ENCODE measurements around the gene GAL.

Gene GAL

DNA sequence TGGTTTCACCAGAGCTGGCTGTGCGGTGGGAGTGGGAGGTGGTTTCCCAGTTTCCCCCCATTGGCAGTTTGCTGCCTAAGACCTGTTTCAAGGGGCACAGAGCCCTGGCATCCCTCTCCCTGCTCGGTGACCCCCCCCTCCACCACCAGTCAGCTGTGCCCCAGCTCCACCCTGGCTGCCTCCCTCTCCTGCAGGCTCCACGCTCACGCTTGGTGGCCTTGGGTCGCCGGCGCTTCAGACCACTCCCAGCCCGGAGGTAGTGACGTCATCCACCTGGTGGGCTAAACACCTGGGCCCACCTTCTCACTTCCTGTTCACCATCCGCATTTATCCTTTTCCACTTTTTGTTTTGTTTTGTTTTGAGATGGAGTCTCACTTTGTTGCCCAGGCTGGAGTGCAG, 7.8 kb downstream of the GAL start:
- POLR2A ChIA-PET, result no interaction called here

DNA sequence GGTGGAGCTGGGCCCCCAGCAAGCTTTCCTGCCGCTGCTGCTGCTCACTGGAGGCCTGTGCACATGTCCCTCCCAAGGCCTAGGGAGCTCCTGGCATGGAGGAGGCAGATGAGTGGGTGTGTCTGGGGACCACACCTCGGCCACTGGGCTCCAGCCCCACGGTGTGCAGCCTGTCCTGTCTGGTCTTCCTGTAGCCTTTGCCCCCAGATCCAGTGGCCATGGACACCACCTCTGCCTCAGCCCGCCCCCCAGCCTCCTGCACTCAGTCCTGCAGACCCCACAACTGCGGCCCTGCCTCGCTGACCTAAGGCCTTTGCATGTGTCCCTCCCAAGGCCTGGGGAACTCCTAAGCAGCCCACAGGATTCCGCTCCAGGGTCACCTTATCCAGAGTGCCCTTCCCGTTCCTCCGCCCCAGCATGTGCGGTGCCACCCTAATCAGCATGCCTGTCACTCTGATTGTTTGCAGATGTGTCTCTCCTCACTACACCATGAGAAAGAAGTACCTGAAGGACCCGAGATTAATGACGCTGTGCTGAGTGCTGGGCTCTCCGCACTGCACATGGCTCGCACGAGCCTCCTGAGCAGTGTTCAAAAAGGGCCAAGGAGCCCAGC, 8.6 kb downstream of the GAL start:
- peaks cover 0 to 9% (median 4%) of the 10 kb centered on the region in 5 experiments for H3K9me3 ChIP-seq (ENCODE audit: control extremely low read depth in 1 of 5, control insufficient read depth in 4 of 5, insufficient read depth in 2 of 5, low read depth in 1 of 5, low read length in 4 of 5)
- H3K27ac ChIP-seq (ENCODE audit: insufficient read depth in 1 of 2, low read depth in 1 of 2, low read length in 2 of 2, poor library complexity in 1 of 2, severe bottlenecking in 2 of 2), result no peak overlapping the region
- ChIA-PET POLR2A (no interaction called here), CTCF (no interaction called here)
- no peaks in the 10 kb centered on the region for H3K36me3 ChIP-seq (ENCODE audit: control insufficient read depth in 4 of 4, insufficient read depth in 4 of 4, low read length in 3 of 4)
- WGBS (ENCODE audit: insufficient coverage), result 98% methylated on average over 14 of the region's 15 CpGs
- peaks cover 0 to 19% (median 4%) of the 10 kb centered on the region in 5 experiments for H3K27me3 ChIP-seq (replicated peaks in 2 of 5; ENCODE audit: control insufficient read depth in 4 of 5, insufficient read depth in 5 of 5, low read length in 4 of 5)
- no peak overlapping the region for H3K4me3 ChIP-seq (ENCODE audit: control insufficient read depth in 1 of 7, extremely low read depth in 1 of 7, insufficient read depth in 4 of 7, low read depth in 2 of 7, low read length in 6 of 7)
- no peak for DNase-seq
- peaks cover 0 to 7% (median 3%) of the 10 kb centered on the region in 4 experiments for H3K4me1 ChIP-seq (ENCODE audit: control extremely low read depth in 1 of 4, control insufficient read depth in 4 of 4, insufficient read depth in 4 of 4, low read length in 3 of 4)

More for the DNA sequence above, 7.8 kb downstream of the GAL start:
- Histone ChIP-seq H3K4me3 (ENCODE audit: control insufficient read depth in 1 of 7, extremely low read depth in 1 of 7, insufficient read depth in 4 of 7, low read depth in 2 of 7, low read length in 6 of 7) (no peak overlapping the region), H3K27me3 (replicated peaks in 2 of 5; ENCODE audit: control insufficient read depth in 4 of 5, insufficient read depth in 5 of 5, low read length in 4 of 5) (peaks cover 0 to 28% (median 5%) of the 10 kb centered on the region in 5 experiments), H3K9me3 (ENCODE audit: control extremely low read depth in 1 of 5, control insufficient read depth in 4 of 5, insufficient read depth in 2 of 5, low read depth in 1 of 5, low read length in 4 of 5) (peaks cover 0 to 9% (median 2%) of the 10 kb centered on the region in 5 experiments), H3K4me1 (ENCODE audit: control extremely low read depth in 1 of 4, control insufficient read depth in 4 of 4, insufficient read depth in 4 of 4, low read length in 3 of 4) (peaks cover 0 to 7% (median 3%) of the 10 kb centered on the region in 4 experiments), H3K36me3 (ENCODE audit: control insufficient read depth in 4 of 4, insufficient read depth in 4 of 4, low read length in 3 of 4) (no peaks in the 10 kb centered on the region), H3K27ac (ENCODE audit: insufficient read depth in 1 of 2, low read depth in 1 of 2, low read length in 2 of 2, poor library complexity in 1 of 2, severe bottlenecking in 2 of 2) (no peak overlapping the region)
- no peak for DNase-seq
- WGBS (ENCODE audit: insufficient coverage), result 95% methylated on average over 7 of the region's 10 CpGs
- CTCF ChIA-PET, result no interaction called here

DNA sequence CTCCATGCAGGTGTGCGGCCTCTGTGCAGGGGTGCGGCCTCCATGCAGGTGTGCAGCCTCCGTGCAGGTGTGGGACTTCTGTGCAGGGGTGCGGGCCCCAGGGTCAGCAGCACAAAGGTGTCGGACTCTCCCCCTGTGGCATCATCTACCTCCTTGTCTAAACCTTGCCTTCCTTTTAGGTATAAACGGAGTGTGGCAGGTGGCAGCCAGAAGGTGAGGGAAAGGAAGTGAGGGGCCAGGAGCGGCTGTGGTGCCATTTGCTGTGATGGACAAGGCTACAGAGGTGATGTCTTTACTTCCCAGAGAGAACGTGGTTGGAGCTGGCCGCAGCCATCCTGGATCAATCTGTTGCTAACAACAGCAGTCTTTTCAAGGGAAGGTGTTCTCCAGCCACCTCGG, 9.1 kb downstream of the GAL start:
- H3K27me3 ChIP-seq (replicated peaks in 2 of 5; ENCODE audit: control insufficient read depth in 4 of 5, insufficient read depth in 5 of 5, low read length in 4 of 5), result peaks cover 0 to 16% (median 4%) of the 10 kb centered on the region in 5 experiments
- peaks cover 0 to 9% (median 4%) of the 10 kb centered on the region in 5 experiments for H3K9me3 ChIP-seq (ENCODE audit: control extremely low read depth in 1 of 5, control insufficient read depth in 4 of 5, insufficient read depth in 2 of 5, low read depth in 1 of 5, low read length in 4 of 5)
- no peak overlapping the region for H3K4me3 ChIP-seq (ENCODE audit: control insufficient read depth in 1 of 7, extremely low read depth in 1 of 7, insufficient read depth in 4 of 7, low read depth in 2 of 7, low read length in 6 of 7)
- ChIA-PET CTCF (interaction anchor here (1.2 kb wide), 1 partner anchor 15 kb away, joined by 3 read pairs; no protein-coding TSS in a partner anchor), POLR2A (no interaction called here)
- H3K4me1 ChIP-seq (ENCODE audit: control extremely low read depth in 1 of 4, control insufficient read depth in 4 of 4, insufficient read depth in 4 of 4, low read length in 3 of 4), result peaks cover 0 to 7% (median 3%) of the 10 kb centered on the region in 4 experiments
- no peaks in the 10 kb centered on the region for H3K36me3 ChIP-seq (ENCODE audit: control insufficient read depth in 4 of 4, insufficient read depth in 4 of 4, low read length in 3 of 4)
- no peak overlapping the region for H3K27ac ChIP-seq (ENCODE audit: insufficient read depth in 1 of 2, low read depth in 1 of 2, low read length in 2 of 2, poor library complexity in 1 of 2, severe bottlenecking in 2 of 2)
- 91% methylated on average over 5 of the region's 10 CpGs for WGBS (ENCODE audit: insufficient coverage)
- no peak for DNase-seq

DNA sequence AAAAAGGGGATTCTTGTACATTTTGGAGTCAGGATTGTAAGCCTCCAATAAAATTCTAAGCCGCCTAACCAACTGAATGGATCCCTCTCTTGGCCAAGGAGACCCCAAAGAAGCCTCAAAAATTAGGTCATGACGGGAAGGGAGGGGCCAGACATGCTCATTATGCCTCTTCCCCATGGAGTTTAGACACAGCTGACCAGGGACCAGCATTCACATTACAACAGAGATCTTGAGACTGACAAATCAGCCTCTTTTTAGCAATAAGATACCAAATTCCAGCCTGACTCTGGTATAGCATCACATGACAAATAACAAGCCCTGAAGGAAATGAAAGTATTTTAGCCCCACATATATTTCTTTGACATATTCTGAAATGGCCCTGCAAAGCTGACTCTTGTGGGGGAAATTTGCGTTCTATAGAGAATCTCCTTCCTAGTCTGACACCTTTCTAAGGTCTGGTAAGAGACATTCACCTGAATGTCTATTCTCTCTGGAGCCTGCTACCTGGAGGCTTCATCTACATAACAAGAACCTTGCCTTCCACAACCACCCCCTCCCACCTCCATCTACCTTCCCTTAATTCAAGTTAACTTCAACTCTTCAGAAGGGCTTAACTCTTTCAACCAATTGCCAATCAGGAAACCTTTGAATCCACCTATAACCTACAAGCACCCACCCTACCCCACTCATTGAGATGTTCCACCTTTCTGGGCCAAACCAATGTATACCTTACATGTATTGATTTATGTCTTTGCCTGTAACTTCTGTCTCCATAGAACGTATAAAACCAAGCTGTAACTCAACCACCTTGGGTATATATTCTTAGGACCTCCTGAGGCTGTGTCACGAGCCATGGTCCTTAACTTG, 10.3 kb downstream of the GAL start:
- DNase-seq, result no peak
- CTCF ChIA-PET, result interaction anchor here (0.9 to 1.6 kb wide), 3 partner anchors 9 to 18 kb away, joined by 3 to 4 read pairs (median 3); no protein-coding TSS in a partner anchor
- WGBS (ENCODE audit: insufficient coverage), result 96% methylated on average over 4 of the region's 5 CpGs
- peaks cover 0 to 15% (median 4%) of the 10 kb centered on the region in 5 experiments for H3K9me3 ChIP-seq (ENCODE audit: control extremely low read depth in 1 of 5, control insufficient read depth in 4 of 5, insufficient read depth in 2 of 5, low read depth in 1 of 5, low read length in 4 of 5)
- no peak overlapping the region for H3K4me3 ChIP-seq (ENCODE audit: control insufficient read depth in 1 of 7, extremely low read depth in 1 of 7, insufficient read depth in 4 of 7, low read depth in 2 of 7, low read length in 6 of 7)
- peaks cover 0 to 7% (median 3%) of the 10 kb centered on the region in 4 experiments for H3K4me1 ChIP-seq (ENCODE audit: control extremely low read depth in 1 of 4, control insufficient read depth in 4 of 4, insufficient read depth in 4 of 4, low read length in 3 of 4)
- no peak overlapping the region for H3K27ac ChIP-seq (ENCODE audit: insufficient read depth in 1 of 2, low read depth in 1 of 2, low read length in 2 of 2, poor library complexity in 1 of 2, severe bottlenecking in 2 of 2)
- POLR2A ChIA-PET, result no interaction called here
- peaks cover 0 to 6% (median 3%) of the 10 kb centered on the region in 5 experiments for H3K27me3 ChIP-seq (replicated peaks in 2 of 5; ENCODE audit: control insufficient read depth in 4 of 5, insufficient read depth in 5 of 5, low read length in 4 of 5)
- no peaks in the 10 kb centered on the region for H3K36me3 ChIP-seq (ENCODE audit: control insufficient read depth in 4 of 4, insufficient read depth in 4 of 4, low read length in 3 of 4)

DNA sequence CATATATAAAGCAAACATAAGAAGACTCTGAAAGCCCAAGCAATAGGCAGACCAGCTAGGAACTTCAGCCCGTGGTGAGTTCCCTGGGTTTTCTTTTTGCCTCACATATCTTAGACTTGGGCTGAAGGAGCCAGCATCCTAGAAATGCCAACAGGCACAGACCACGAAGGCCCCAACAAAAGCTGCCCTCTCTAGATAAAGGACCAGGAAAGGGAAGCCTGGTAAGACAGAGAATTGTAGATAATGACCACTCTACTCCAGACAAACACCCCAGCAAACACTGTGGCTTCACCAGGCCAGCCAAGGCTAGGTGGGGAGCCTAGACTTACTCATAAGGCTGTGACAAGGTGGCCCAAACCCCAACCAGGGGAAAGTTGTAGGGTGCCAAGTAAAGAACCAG, 11.2 kb downstream of the GAL start:
- Histone ChIP-seq H3K4me1 (ENCODE audit: control extremely low read depth in 1 of 4, control insufficient read depth in 4 of 4, insufficient read depth in 4 of 4, low read length in 3 of 4) (peaks cover 0 to 3% (median 1%) of the 10 kb centered on the region in 4 experiments), H3K36me3 (ENCODE audit: control insufficient read depth in 4 of 4, insufficient read depth in 4 of 4, low read length in 3 of 4) (no peaks in the 10 kb centered on the region), H3K4me3 (ENCODE audit: control insufficient read depth in 1 of 7, extremely low read depth in 1 of 7, insufficient read depth in 4 of 7, low read depth in 2 of 7, low read length in 6 of 7) (no peak overlapping the region), H3K9me3 (ENCODE audit: control extremely low read depth in 1 of 5, control insufficient read depth in 4 of 5, insufficient read depth in 2 of 5, low read depth in 1 of 5, low read length in 4 of 5) (peaks cover 0 to 15% (median 4%) of the 10 kb centered on the region in 5 experiments), H3K27me3 (replicated peaks in 2 of 5; ENCODE audit: control insufficient read depth in 4 of 5, insufficient read depth in 5 of 5, low read length in 4 of 5) (peaks cover 0 to 1% (median 0%) of the 10 kb centered on the region in 5 experiments), H3K27ac (ENCODE audit: insufficient read depth in 1 of 2, low read depth in 1 of 2, low read length in 2 of 2, poor library complexity in 1 of 2, severe bottlenecking in 2 of 2) (no peak overlapping the region)
- 22% methylated on average over 1 of the region's 2 CpGs for WGBS (ENCODE audit: insufficient coverage)
- DNase-seq, result peak; percentile 58 to 81 (median 69)
- ChIA-PET POLR2A (no interaction called here), CTCF (interaction anchor here (0.9 to 1.6 kb wide), 2 partner anchors 10 to 17 kb away, joined by 3 to 4 read pairs; no protein-coding TSS in a partner anchor)

DNA sequence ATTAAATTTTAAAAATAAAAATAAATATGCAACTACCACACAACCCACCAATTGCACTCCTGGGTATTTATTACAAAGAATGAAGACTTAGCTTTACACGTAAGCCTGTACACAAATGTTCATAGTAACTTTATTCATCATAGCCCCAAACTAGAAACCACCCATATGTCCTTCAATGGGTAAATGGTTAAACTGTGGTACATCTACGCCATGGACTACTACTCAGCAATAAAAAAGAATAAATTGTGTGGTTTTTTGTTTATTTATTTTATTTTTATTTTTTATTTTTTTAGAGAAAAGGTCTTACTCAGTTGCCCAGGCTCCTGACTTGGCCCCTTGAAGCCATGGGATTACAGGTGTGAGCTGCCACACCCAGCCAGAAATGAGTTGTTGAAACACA, 14.6 kb downstream of the GAL start:
- ChIA-PET CTCF (no interaction called here), POLR2A (no interaction called here)
- no CpG with 5 or more reads among the region's 2 CpGs for WGBS (ENCODE audit: insufficient coverage)
- DNase-seq, result no peak
- Histone ChIP-seq H3K9me3 (ENCODE audit: control extremely low read depth in 1 of 5, control insufficient read depth in 4 of 5, insufficient read depth in 2 of 5, low read depth in 1 of 5, low read length in 4 of 5) (peaks cover 0 to 15% (median 4%) of the 10 kb centered on the region in 5 experiments), H3K27ac (ENCODE audit: insufficient read depth in 1 of 2, low read depth in 1 of 2, low read length in 2 of 2, poor library complexity in 1 of 2, severe bottlenecking in 2 of 2) (no peak overlapping the region), H3K4me1 (ENCODE audit: control extremely low read depth in 1 of 4, control insufficient read depth in 4 of 4, insufficient read depth in 4 of 4, low read length in 3 of 4) (no peaks in the 10 kb centered on the region), H3K36me3 (ENCODE audit: control insufficient read depth in 4 of 4, insufficient read depth in 4 of 4, low read length in 3 of 4) (no peaks in the 10 kb centered on the region), H3K4me3 (ENCODE audit: control insufficient read depth in 1 of 7, extremely low read depth in 1 of 7, insufficient read depth in 4 of 7, low read depth in 2 of 7, low read length in 6 of 7) (no peak overlapping the region), H3K27me3 (replicated peaks in 2 of 5; ENCODE audit: control insufficient read depth in 4 of 5, insufficient read depth in 5 of 5, low read length in 4 of 5) (no peaks in the 10 kb centered on the region)

DNA sequence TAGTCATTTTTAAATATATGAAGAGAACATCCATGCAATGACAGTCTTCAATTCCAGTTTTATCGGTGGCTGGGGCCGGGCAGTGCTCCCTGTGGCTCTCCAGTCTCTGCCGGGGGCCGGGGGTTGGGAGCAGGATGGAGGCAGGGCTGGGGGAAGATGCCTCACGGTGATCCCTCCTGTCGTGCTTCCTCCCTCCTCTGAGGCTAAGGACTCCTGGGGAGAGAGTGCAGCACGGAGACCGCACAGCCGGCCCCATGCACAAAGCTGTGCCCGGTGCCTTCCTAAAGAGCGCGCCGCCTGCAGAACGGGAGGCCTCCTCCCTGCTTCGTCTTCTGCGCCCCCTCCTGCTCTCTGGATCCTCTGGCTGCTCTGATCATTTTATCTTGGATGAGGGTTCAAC, 20.5 kb downstream of the GAL start:
- Histone ChIP-seq H3K4me1 (ENCODE audit: control extremely low read depth in 1 of 4, control insufficient read depth in 4 of 4, insufficient read depth in 4 of 4, low read length in 3 of 4) (peaks cover 0 to 8% (median 3%) of the 10 kb centered on the region in 4 experiments), H3K36me3 (ENCODE audit: control insufficient read depth in 4 of 4, insufficient read depth in 4 of 4, low read length in 3 of 4) (peaks cover 0 to 4% (median 2%) of the 10 kb centered on the region in 4 experiments), H3K27me3 (replicated peaks in 2 of 5; ENCODE audit: control insufficient read depth in 4 of 5, insufficient read depth in 5 of 5, low read length in 4 of 5) (no peaks in the 10 kb centered on the region), H3K27ac (ENCODE audit: insufficient read depth in 1 of 2, low read depth in 1 of 2, low read length in 2 of 2, poor library complexity in 1 of 2, severe bottlenecking in 2 of 2) (no peak overlapping the region), H3K4me3 (ENCODE audit: control insufficient read depth in 1 of 7, extremely low read depth in 1 of 7, insufficient read depth in 4 of 7, low read depth in 2 of 7, low read length in 6 of 7) (no peak overlapping the region), H3K9me3 (ENCODE audit: control extremely low read depth in 1 of 5, control insufficient read depth in 4 of 5, insufficient read depth in 2 of 5, low read depth in 1 of 5, low read length in 4 of 5) (no peaks in the 10 kb centered on the region)
- ChIA-PET CTCF (no interaction called here), POLR2A (interaction anchor here (0.9 kb wide), 1 partner anchor 14 kb away, joined by 4 read pairs; no protein-coding TSS in a partner anchor)
- DNase-seq, result no peak
- WGBS (ENCODE audit: insufficient coverage), result 90% methylated on average over 16 of the region's 16 CpGs
